Lower leg skin (tissue), 4 donors: Measurements from ENCODE around the gene ECHS1. TPM values are rescaled to one million over a fixed set of nuclear protein-coding genes. Genes with fewer than 3 reads are reported as not detected.
"Not testable (repeated sequence)": the region's sequence is repeated elsewhere in the genome, so short reads cannot be mapped to it uniquely, and the experiment has no call there.

Experiments
- DNase-seq, 2 donors: peaks; one replicate each; pipeline ENCODE4 v3.0.0-alpha.2; 2019; ENCODE audit warnings: low spot score in 2 of 2
- H3K4me3 ChIP-seq: fragments of 200-600 bp; sonication (generic); 2 replicates; pipeline ENCODE4 v1.5.1; 2017; ENCODE audit warnings: mild to moderate bottlenecking, low read depth; ENCODE audit not compliant: poor library complexity, severe bottlenecking
- CTCF ChIP-seq, 3 donors: fragments of 450-650 bp; IDR thresholded peaks; one replicate each; pipeline ENCODE4 v1.5.1; 2016; ENCODE audit warnings: antibody characterized with exemption in 3 of 3, mild to moderate bottlenecking in 3 of 3, moderate library complexity in 2 of 3
- POLR2A ChIP-seq, 2 donors: fragments of 450-650 bp; IDR thresholded peaks; one replicate each; pipeline ENCODE4 v1.6.1; 2016 to 2017; ENCODE audit warnings: antibody characterized with exemption in 2 of 2, mild to moderate bottlenecking in 1 of 2, moderate library complexity in 1 of 2
- WGBS, 2 donors: methylation state at CpG; one replicate each; pipeline ENCODE4 v1.1.5; 2018; 5-methylcytosine and 5-hydroxymethylcytosine counted together
- intact Hi-C: fragments of 100-400 bp; cut with DNase I; formaldehyde crosslinking; loops from one replicate; pipeline ENCODE4 v1.15.0; 2023; ENCODE audit warnings: low total_unique reads
- total RNA-seq, 4 donors: library from RNA; depleted of rRNA; stranded (reverse); fragments of >200 nt; gene quantifications; one replicate each; pipeline ENCODE4 v1.1.0, GENCODE V29; 2016

The ECHS1 gene
- total RNA-seq, 4 donors from 2014 or later, result 40.0 to 85.7 (median 61.8) TPM

- intact Hi-C loops, result no loop called here
- WGBS, 2 donors, result 17 to 23% methylated on average over 17 to 20 of the region's 20 CpGs
- TF ChIP-seq CTCF (IDR thresholded peaks at IDR 0.05), result no peak
- no peak for TF ChIP-seq POLR2A (IDR thresholded peaks at IDR 0.05)
- peak overlapping the region; percentile 53 for H3K4me3 ChIP-seq
- no peak for DNase-seq
Observed at GRCh38 chr10:133377818-133378250, 4.7 kb upstream of the ECHS1 start.

DNA sequence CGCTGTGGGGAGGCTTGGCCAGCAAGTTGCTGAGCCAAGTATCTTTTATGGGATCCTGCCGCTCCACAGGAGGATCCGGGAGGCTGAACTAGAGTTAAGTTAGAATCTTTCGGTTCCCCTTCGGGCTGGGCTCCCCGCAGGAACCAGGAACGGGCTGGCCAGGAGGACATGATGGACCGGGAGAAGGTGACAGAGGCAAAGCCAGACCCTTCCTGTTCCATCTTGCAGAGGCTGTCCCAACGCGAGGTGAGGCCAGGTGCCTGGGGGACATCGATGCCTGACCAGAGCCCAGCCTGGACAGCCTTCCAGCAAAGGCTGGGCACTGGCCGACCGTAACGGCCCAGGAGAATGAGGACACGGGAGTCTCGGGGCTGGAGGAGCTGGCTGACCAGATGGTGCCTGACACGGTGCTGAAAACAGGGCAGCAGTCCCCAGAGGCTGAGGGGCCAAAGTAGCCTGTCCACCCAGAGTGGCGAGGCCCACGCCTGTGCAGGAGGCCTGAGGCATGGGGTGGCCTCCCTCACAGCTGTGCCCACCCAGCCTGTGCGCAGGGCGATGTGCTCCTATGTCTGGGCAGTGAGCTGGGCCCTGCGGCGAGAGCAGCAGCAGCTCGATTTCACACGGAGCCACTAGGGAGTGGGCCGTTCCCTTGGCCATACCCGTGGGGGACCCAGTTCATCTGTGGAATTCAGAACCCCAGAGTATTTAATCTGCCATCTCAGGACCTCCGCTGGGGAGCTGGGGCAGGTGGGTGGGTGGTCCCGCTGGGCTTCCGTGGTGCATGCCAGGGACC lies 4.1 kb upstream of the ECHS1 start:
- intact Hi-C loops, result no loop called here
- DNase-seq, result no peak
- no peak overlapping the region for H3K4me3 ChIP-seq
- WGBS, 2 donors, result 91% methylated on average over 19 to 30 of the region's 30 CpGs
- TF ChIP-seq CTCF (IDR thresholded peaks at IDR 0.05) (no peak), POLR2A (IDR thresholded peaks at IDR 0.05) (no peak)

DNA sequence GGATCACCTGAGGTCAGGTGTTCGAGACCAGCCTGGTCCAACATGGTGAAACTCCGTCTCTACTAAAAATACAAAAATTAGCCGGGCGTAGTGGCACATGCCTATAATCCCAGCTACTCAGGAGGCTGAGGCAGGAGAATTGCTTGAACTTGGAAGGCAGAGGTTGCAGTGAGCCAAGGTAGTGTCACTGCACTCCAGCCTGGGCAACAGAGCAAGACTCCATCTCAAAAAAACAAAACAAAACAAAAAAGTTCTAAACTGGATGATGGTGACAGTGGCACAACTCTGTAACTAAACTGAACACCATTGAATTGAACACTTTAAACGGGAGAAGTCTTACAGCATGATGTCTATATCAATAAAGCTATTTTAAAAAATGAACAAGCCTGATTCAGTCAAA lies 3.0 kb upstream of the ECHS1 start:
- intact Hi-C loops, H3K4me3 ChIP-seq, DNase-seq: not testable (repeated sequence)
- WGBS, 2 donors, result 87 to 91% methylated on average over 5 of the region's 5 CpGs

DNA sequence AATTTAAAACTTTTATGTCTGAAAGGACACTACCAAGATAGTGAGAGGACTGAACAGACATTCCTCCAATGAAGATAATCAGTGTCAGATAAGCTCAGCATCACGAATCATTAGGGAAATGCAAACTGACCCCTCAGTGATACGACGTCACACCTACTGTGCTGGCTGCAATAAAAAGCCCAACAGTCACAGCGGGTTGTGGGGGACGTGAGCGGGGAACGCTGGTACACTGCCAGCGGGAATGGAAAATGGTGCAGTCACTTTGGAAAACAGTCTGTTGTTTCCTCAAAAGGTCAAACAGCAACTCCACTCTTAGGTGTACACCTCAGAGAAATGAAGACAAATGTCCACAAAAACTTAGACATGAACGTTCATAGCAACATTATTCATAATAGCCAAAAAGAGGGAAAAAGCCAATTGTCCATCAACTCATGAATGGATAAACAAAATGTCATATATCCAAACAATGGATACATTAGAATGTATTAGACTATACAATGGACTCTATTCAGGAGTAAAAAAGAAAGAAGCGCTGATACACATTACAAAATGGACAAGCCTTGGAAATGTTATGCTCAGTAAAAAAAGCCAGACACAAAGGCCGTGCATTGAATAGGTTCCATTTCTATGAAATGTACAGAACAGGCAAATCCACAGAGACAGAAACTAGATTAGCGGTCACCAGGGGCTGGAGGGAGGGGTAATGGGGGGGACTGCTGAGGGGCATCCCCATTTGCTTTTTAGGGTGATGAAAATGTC lies 2.4 kb upstream of the ECHS1 start:
- intact Hi-C loops, result no loop called here

DNA sequence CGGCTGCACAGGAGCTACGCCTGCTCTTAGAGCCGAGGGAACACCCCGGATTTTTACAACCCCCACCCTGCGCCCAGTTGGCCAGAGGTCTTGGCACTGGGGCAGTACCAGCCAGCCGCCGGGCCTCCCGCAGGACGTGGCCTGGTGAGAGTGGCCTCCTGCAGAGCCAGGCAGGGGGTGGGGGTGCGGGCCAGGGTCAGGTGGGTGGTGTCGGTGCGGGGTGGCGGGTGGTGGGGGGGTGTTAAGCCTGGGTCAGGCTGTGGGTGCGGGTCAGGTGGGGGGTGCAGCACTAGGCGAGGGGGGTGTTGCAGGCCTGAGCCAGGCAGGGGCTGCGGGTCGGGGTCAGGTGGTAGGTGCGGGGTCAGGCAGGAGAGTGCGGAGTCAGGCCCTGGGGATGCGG lies 647 bp downstream of the ECHS1 start:
- 9 to 29% methylated on average over 10 to 12 of the region's 20 CpGs for WGBS, 2 donors
- DNase-seq, result no peak
- H3K4me3 ChIP-seq, result no peak overlapping the region
- intact Hi-C loops, result no loop called here
- TF ChIP-seq CTCF (IDR thresholded peaks at IDR 0.05), result no peak
- TF ChIP-seq POLR2A (IDR thresholded peaks at IDR 0.05), result no peak

More for the DNA sequence above, 2.4 kb upstream of the ECHS1 start:
- DNase-seq, result no peak
- no peak for TF ChIP-seq CTCF (IDR thresholded peaks at IDR 0.05)
- no peak for TF ChIP-seq POLR2A (IDR thresholded peaks at IDR 0.05)
- 72 to 76% methylated on average over 12 of the region's 12 CpGs for WGBS, 2 donors
- no peak overlapping the region for H3K4me3 ChIP-seq

GRCh38 chr10:133370030-133370786 lies 2.9 kb downstream of the ECHS1 start:
- 88 to 92% methylated on average over 24 of the region's 24 CpGs for WGBS, 2 donors
- TF ChIP-seq POLR2A (IDR thresholded peaks at IDR 0.05) (no peak), CTCF (IDR thresholded peaks at IDR 0.05) (no peak)
- intact Hi-C loops, result no loop called here
- DNase-seq, result no peak
- H3K4me3 ChIP-seq, result no peak overlapping the region
